Measurements from ENCODE around the gene NUDT19.
"Not testable (repeated sequence)": the region's sequence is repeated elsewhere in the genome, so short reads cannot be mapped to it uniquely, and the experiment has no call there.

GRCh38 chr19:32745594-32746251 lies 54.1 kb downstream of the NUDT19 start:
- TF ChIP-seq CTCF, POLR2A (IDR thresholded peaks at IDR 0.05): not testable (repeated sequence)
